NOMO-1 (cell line): ENCODE results near the gene CFAP70.

ENCODE experiments used
- DNase-seq, 2 experiments: peaks; one replicate each; lab custom pipeline; 2025; ENCODE audit not compliant: unreplicated experiment in 2 of 2; lab: John Stamatoyannopoulos, UW

CFAP70 gene

GRCh38 chr10:73218431-73219191 lies 140.1 kb downstream of the CFAP70 start:
- no peak for DNase-seq

GRCh38 chr10:73217628-73218027 lies 141.0 kb downstream of the CFAP70 start:
- no peak for DNase-seq

- no peak for DNase-seq
Measured at GRCh38 chr10:73215749-73216148, 142.9 kb downstream of the CFAP70 start.

DNA sequence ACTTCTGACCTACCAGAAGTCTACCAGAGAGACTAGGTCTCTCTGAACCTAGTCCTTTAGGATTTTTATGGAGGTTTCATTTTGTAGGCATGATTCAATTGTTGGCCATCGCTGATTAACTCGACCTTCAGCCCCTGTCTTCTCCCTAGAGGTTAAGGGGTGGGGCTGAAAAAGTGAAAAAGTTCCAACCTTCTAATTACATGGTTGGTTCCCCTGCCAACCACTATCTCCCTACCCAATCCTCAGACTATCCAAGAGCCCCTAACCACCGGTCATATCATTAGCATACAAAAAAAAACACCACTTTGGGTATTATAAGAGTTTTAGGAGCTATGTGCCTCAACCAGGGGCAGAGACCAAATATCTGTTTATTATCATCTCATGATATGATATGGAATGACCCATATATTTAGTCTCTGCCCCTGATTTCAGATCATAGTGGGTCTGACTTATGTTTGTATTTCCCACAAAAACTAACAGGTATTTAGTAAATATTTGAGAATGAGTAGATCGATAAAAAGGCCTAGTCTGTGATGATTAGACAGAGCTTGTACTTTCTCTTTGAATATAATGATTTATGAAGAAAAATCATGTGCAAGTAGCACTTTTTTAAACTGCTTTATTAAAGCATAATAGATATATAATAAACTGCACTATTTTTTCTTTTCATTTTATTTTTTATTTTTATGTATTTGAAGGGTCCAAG lies 147.4 kb downstream of the CFAP70 start:
- no peak for DNase-seq

GRCh38 chr10:73210395-73211105 lies 148.1 kb downstream of the CFAP70 start:
- DNase-seq: no peak

GRCh38 chr10:73209705-73210104 lies 149.0 kb downstream of the CFAP70 start:
- DNase-seq: no peak

- DNase-seq: no peak
Measured at GRCh38 chr10:73207883-73208282, 150.8 kb downstream of the CFAP70 start.

DNA sequence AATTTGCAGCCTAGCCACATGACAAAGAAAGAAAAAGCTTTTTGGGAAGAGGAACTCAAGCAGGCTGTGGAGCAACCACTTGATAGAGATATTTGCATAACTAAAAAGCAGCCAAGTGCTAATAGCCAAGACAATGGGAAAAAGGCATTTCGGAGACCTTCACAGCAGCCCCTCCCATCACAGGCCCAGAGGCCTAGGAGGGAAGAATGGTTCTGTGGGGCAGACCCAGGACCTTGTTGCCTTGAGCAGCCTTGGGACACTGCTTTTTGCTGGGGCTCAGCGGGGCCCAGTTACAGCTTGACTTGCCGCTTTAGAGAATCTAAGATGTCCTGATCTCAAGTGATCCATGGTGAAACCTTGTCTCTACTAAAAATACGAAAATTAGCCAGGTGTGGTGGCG lies 152.3 kb downstream of the CFAP70 start:
- no peak for DNase-seq

DNA sequence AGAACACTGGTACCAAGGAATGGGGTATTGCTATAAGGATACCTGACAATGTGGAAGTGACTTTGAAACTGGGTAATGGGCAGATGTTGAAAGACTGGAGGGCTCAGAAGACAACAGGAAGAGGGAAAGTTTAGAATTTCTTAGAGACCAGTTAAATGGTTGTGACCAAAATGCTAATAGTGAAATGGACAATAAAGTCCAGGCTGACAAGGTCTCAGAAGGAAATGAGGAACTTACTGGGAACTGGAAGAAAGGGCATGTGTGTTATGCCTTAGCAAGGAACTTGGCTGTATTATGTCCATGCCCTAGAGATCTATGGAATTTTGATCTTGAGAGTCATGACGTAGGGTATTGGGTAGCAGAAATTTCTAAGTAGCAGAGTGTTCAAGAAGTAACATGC lies 152.8 kb downstream of the CFAP70 start:
- no peak for DNase-seq

DNA sequence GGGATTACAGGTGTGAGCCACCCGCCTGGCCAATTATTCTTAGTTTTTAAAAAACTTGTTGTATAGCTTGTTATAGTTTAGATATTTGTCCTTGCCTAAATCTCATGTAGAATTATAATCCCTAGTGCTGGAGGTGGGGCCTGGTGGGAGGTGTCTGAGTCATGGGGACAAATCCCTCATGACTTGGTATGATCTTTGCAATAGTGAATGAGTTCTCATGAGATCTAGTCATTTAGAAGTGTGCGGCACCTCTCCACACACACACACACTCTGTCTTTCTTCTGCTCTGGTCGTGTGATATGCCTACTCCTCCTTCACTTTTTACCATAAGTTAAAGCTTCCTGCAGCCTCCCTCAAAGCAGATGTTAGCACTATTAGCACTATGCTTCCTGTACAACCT lies 153.6 kb downstream of the CFAP70 start:
- no peak for DNase-seq
